Lower leg skin (tissue), 3 donors: ENCODE measurements around the gene TUFT1.

ENCODE experiments used
- CTCF ChIP-seq, 3 donors: fragments of 450-650 bp; IDR thresholded peaks; one replicate each; pipeline ENCODE4 v1.5.1; 2016; ENCODE audit warnings: antibody characterized with exemption in 3 of 3, mild to moderate bottlenecking in 3 of 3, moderate library complexity in 2 of 3
- POLR2A ChIP-seq, 2 donors: fragments of 450-650 bp; IDR thresholded peaks; one replicate each; pipeline ENCODE4 v1.6.1; 2016 to 2017; ENCODE audit warnings: antibody characterized with exemption in 2 of 2, mild to moderate bottlenecking in 1 of 2, moderate library complexity in 1 of 2

DNA sequence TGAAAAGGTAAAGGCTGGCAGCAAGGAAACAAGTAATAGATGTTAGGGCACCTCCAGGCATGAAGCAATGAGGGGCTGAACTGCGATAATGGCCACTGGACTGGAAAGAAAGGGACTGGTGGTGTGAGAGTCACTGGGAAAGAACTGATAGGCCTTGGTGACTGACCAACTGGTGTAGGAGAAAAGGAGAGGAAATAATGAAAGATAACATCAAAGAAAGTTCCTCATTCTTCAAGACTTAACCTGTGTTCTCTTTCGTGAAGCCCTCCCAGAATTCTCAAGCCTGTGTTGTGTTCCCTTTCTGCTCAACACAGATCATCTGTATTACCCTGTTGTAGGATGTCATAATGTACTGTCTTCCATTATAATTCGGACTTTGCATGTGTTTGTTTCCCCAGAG is 50.9 kb downstream of the TUFT1 start:
- TF ChIP-seq CTCF (IDR thresholded peaks at IDR 0.05), result no peak
- TF ChIP-seq POLR2A (IDR thresholded peaks at IDR 0.05), result no peak
